HepG2 (cell line): ENCODE measurements around the gene SLC4A9. TPM values are rescaled to one million over a fixed set of nuclear protein-coding genes. Genes with fewer than 3 reads are reported as not detected.

Source experiments
- BATF2 ChIP-seq: sonication (generic); formaldehyde crosslinking; IDR thresholded peaks from 2 replicates; pipeline ENCODE4 v1.8.0; 2022; ENCODE audit warnings: mild to moderate bottlenecking, missing genetic modification reagents, moderate library complexity
- HDAC6 ChIP-seq: fragments of 200-600 bp; sonication (generic); IDR thresholded peaks from 2 replicates; pipeline ENCODE4 v1.7.0; 2017; ENCODE audit warnings: mild to moderate bottlenecking, antibody characterized with exemption, low read length, low read depth
- HES4 ChIP-seq: sonication (generic); formaldehyde crosslinking; IDR thresholded peaks from 2 replicates; pipeline ENCODE4 v1.9.0; 2021; ENCODE audit warnings: mild to moderate bottlenecking, missing genetic modification reagents, borderline replicate concordance
- HNF1B ChIP-seq: sonication (generic); formaldehyde crosslinking; IDR thresholded peaks from 2 replicates; pipeline ENCODE4 v1.5.1; 2020; ENCODE audit warnings: mild to moderate bottlenecking, moderate library complexity, missing genetic modification reagents
- HNF4A ChIP-seq: sonication (generic); formaldehyde crosslinking; IDR thresholded peaks from 2 replicates; pipeline ENCODE4 v1.4.0; 2020; ENCODE audit warnings: missing genetic modification reagents
- HNRNPH1 ChIP-seq: fragments of 200-400 bp; formaldehyde crosslinking; optimal IDR thresholded peaks from 2 replicates; pipeline ENCODE3; 2017; ENCODE audit warnings: mild to moderate bottlenecking, low read depth, low read length
- HNRNPK ChIP-seq: fragments of 200-400 bp; formaldehyde crosslinking; IDR thresholded peaks from 2 replicates; pipeline ENCODE4 v1.6.1; 2018; ENCODE audit warnings: low read length, low read depth, moderate library complexity, mild to moderate bottlenecking; ENCODE audit not compliant: poor library complexity, severe bottlenecking
- JARID2 ChIP-seq: sonication (generic); formaldehyde crosslinking; IDR thresholded peaks from 2 replicates; pipeline ENCODE4 v1.8.1; 2023; ENCODE audit warnings: missing genetic modification reagents, inconsistent platforms; ENCODE audit not compliant: insufficient replicate concordance
- MTA3 ChIP-seq: sonication (generic); formaldehyde crosslinking; IDR thresholded peaks from 2 replicates; pipeline ENCODE4 v1.4.0; 2020; ENCODE audit warnings: missing genetic modification reagents
- NFKBIZ ChIP-seq: IDR thresholded peaks from 2 replicates; pipeline ENCODE4 v1.6.1; 2018; ENCODE audit warnings: missing genetic modification reagents, missing compliant biosample characterization
- SAFB2 ChIP-seq: sonication (generic); formaldehyde crosslinking; IDR thresholded peaks from 2 replicates; pipeline ENCODE4 v1.5.1; 2020; ENCODE audit warnings: missing genetic modification reagents, low read depth, mild to moderate bottlenecking, borderline replicate concordance
- SMAD3 ChIP-seq: sonication (generic); formaldehyde crosslinking; IDR thresholded peaks from 2 replicates; pipeline ENCODE4 v1.4.0; 2020; ENCODE audit warnings: missing genetic modification reagents
- SMARCE1 ChIP-seq: fragments of 450-650 bp; IDR thresholded peaks from 2 replicates; pipeline ENCODE4 v1.6.1; 2017; ENCODE audit warnings: borderline replicate concordance
- XRCC5 ChIP-seq: fragments of 200-400 bp; formaldehyde crosslinking; optimal IDR thresholded peaks from 2 replicates; pipeline ENCODE3; 2017; ENCODE audit warnings: mild to moderate bottlenecking, low read length
- ZNF431 ChIP-seq: sonication (generic); formaldehyde crosslinking; IDR thresholded peaks from 2 replicates; pipeline ENCODE4 v1.9.0; 2022; ENCODE audit warnings: missing genetic modification reagents, low read depth, mild to moderate bottlenecking, borderline replicate concordance
- ZNF512 ChIP-seq: sonication (generic); formaldehyde crosslinking; IDR thresholded peaks from 2 replicates; pipeline ENCODE4 v1.4.0; 2020; ENCODE audit warnings: mild to moderate bottlenecking, missing genetic modification reagents
- ZSCAN12 ChIP-seq: sonication (generic); formaldehyde crosslinking; IDR thresholded peaks from 2 replicates; pipeline ENCODE4 v1.9.0; 2021; ENCODE audit warnings: mild to moderate bottlenecking, missing genetic modification reagents
- ZSCAN30 ChIP-seq: sonication (generic); formaldehyde crosslinking; IDR thresholded peaks from 2 replicates; pipeline ENCODE4 v1.5.0; 2020; ENCODE audit warnings: mild to moderate bottlenecking, missing genetic modification reagents
- polyA plus RNA-seq, 8 experiments: library from polyadenylated mRNA; depleted of rRNA in 3 of 8; stranded (reverse) in 7 of 8; unstranded in 1 of 8; fragments of >200 nt; fragmentation: Illumina TruSeq in 4 of 8; extraction: Trizol in 4 of 8; gene quantifications; 2 replicates each; pipeline versions ENCODE4 v1.2.1 to v1.2.3, GENCODE V29; 2011 to 2016; ENCODE audit warnings: low read depth in 4 of 8, missing spikeins in 1 of 8, mixed read lengths in 1 of 8; ENCODE audit not compliant: insufficient read depth in 1 of 8
- total RNA-seq, 5 experiments: library from RNA; depleted of rRNA; stranded (reverse); fragments of >200 nt; fragmentation: Illumina TruSeq; extraction: Trizol; gene quantifications; 2 replicates each; pipeline ENCODE4 v1.2.3, GENCODE V29; 2016; ENCODE audit warnings: low read depth in 1 of 5
- TF ChIP-seq, protein P1 (sequence below): sonication (generic); formaldehyde crosslinking; IDR thresholded peaks from 2 replicates; pipeline ENCODE4 v1.5.0; 2020; ENCODE audit warnings: mild to moderate bottlenecking, missing genetic modification reagents
- TF ChIP-seq, protein P2 (sequence below): sonication (generic); formaldehyde crosslinking; IDR thresholded peaks from 2 replicates; pipeline ENCODE4 v1.9.0; 2022; ENCODE audit warnings: low read depth, missing genetic modification reagents

Gene SLC4A9
- total and polyA plus RNA-seq, 2 of the 13 experiments (the other 11 are each of a cell fraction or from before 2014, with no cell fraction given), result not detected

DNA sequence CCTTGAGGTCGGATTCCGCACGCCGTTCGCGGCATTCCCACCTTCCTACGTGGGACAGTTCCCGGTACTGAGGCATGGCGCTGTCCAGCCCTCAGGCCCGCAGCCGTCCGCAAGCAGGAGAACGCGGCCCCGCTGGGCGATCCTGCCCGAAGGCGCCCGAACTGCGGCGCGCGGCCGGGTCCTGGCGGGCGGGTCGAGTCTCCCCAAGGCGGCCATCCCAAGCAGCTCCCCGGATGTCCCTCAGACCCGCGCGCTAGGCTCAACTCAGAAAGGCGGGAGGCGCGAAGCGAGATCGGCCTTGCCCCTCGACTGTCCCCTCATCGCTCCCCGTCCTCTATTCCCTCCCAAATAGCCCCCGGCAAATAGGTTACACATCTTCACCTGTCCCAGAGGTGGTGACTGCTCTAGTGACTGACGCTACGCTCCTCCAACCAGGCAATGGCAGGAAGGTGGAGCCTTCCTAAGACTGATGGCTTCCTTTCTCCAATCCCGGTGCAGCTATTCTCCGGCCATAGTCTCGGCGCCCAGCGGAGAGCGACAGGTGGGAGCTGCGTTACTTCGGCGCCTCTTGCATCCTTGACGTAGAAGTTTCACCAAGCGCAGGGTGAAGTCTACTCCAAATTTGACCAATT, 40.9 kb downstream of the SLC4A9 start (continued):
- TF ChIP-seq, protein P1, sequence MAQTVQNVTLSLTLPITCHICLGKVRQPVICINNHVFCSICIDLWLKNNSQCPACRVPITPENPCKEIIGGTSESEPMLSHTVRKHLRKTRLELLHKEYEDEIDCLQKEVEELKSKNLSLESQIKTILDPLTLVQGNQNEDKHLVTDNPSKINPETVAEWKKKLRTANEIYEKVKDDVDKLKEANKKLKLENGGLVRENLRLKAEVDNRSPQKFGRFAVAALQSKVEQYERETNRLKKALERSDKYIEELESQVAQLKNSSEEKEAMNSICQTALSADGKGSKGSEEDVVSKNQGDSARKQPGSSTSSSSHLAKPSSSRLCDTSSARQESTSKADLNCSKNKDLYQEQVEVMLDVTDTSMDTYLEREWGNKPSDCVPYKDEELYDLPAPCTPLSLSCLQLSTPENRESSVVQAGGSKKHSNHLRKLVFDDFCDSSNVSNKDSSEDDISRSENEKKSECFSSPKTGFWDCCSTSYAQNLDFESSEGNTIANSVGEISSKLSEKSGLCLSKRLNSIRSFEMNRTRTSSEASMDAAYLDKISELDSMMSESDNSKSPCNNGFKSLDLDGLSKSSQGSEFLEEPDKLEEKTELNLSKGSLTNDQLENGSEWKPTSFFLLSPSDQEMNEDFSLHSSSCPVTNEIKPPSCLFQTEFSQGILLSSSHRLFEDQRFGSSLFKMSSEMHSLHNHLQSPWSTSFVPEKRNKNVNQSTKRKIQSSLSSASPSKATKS (CRISPR knock-in tag), result no peak
- TF ChIP-seq HNF4A (peak; percentile 27; the same call in 1 of the 2 replicates), SMARCE1 (no peak), HNF1B (CRISPR knock-in tag) (peak; percentile 13; the same call in 1 of the 2 replicates), HES4 (CRISPR knock-in tag) (peak; percentile 65; the same call in 1 of the 2 replicates), HNRNPH1 (no peak), ZSCAN12 (CRISPR knock-in tag) (peak; percentile 91), HDAC6 (no peak), XRCC5 (peak; percentile 81), ZSCAN30 (CRISPR knock-in tag) (peak; percentile 84; the same call in 1 of the 2 replicates), SAFB2 (CRISPR knock-in tag) (no peak; the same call in 1 of the 2 replicates), ZNF512 (CRISPR knock-in tag) (no peak), NFKBIZ (CRISPR knock-in tag) (peak; percentile 88), ZNF431 (CRISPR knock-in tag) (peak; percentile 82), BATF2 (0 out of 2 replicates have a peak, but pooled peaks have one; percentile 22), MTA3 (CRISPR knock-in tag) (0 out of 2 replicates have a peak, but pooled peaks have one; percentile 35), HNRNPK (no peak), JARID2 (CRISPR knock-in tag) (no peak), SMAD3 (CRISPR knock-in tag) (no peak; the same call in 1 of the 2 replicates)
- TF ChIP-seq, protein P2, sequence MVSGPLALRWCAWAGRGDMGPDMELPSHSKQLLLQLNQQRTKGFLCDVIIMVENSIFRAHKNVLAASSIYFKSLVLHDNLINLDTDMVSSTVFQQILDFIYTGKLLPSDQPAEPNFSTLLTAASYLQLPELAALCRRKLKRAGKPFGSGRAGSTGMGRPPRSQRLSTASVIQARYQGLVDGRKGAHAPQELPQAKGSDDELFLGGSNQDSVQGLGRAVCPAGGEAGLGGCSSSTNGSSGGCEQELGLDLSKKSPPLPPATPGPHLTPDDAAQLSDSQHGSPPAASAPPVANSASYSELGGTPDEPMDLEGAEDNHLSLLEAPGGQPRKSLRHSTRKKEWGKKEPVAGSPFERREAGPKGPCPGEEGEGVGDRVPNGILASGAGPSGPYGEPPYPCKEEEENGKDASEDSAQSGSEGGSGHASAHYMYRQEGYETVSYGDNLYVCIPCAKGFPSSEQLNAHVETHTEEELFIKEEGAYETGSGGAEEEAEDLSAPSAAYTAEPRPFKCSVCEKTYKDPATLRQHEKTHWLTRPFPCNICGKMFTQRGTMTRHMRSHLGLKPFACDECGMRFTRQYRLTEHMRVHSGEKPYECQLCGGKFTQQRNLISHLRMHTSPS, result peak; percentile 54; the same call in 1 of the 2 replicates
